ENCODE results near the gene DCANP1. TPM values are rescaled to one million over a fixed set of nuclear protein-coding genes. Genes with fewer than 3 reads are reported as not detected.
"Not testable (repeated sequence)": the region's sequence is repeated elsewhere in the genome, so short reads cannot be mapped to it uniquely, and the experiment has no call there.

The DCANP1 gene, protein sequence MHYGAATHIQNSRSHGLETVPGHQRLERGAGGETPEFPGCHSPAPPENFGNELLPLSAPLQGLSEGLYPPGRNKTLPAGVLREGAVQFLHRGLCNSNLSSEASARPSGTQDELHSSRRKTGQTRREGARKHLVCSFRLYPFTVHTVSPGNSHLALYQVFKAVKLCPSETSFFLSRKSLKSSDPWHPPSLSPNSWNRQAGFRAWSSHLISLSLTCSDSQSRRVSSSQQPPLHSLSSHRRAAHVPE
- not detected for polyA plus RNA-seq (2013, experiment 1 of 2)
- not detected for polyA plus RNA-seq (2013, experiment 2 of 2)

DNA sequence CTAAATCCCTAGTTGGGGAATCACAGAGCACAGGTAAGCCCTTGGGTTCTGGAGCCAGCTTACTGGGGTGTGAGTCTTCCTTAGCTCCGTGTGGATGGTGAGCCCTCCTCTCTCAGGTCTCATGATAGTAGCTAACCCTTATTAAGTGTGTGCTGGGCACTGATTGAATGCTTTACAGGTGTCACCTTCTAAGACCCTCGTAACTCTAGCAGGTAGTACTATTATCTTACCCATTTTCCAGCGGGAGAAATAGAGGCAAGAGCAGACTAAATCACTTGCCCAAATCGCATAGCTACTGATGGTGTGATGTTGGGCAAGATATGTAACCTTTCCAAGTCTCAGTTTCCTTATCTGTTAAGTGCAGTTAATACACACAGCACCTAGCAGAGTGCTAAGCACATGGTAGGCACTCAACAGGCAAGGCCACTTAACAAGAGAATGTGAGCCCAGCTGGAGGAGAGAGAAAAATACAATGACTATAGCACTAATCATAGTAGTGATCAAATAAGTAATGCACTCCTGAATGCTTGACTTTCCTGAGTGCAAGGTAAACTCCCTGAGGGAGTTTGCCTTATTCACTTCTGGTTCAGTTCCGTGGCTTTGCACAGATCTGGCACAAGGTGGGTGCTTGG lies at the start of gene DCANP1:
Gene DCANP1 (minus strand): TSS at position 51 of the 632 bp plus-strand sequence. CDS start 240 bp downstream, outside the sequence.
- Histone ChIP-seq H3K56ac (ENCODE audit: low read length) (peak within 1 kb of the TSS; percentile 50), H3K4me1 (ENCODE audit: control insufficient read depth, low read depth, low read length) (peaks cover 10% of the 10 kb centered on the region), H2BK5ac (ENCODE audit: low read length) (peak within 1 kb of the TSS; percentile 28), H3K36me3 (ENCODE audit: control insufficient read depth, insufficient read depth, low read length) (no peaks in the 10 kb centered on the region), H3K79me1 (ENCODE audit: low read length) (no peaks in the 10 kb centered on the region), H3K23ac (ENCODE audit: low read length) (no peak within 1 kb of the TSS), H3K18ac (ENCODE audit: low read length) (no peak within 1 kb of the TSS), H2BK120ac (ENCODE audit: low read depth, low read length) (no peak within 1 kb of the TSS), H3K9ac (ENCODE audit: low read length) (no peak within 1 kb of the TSS), H3K4me3 (ENCODE audit: low read length) (no peak within 1 kb of the TSS), H3K4me2 (ENCODE audit: low read length) (no peak within 1 kb of the TSS), H3K4ac (ENCODE audit: low read depth, low read length) (no peak within 1 kb of the TSS), H3K27ac (ENCODE audit: low read depth, low read length) (no peak within 1 kb of the TSS), H2AK5ac (ENCODE audit: low read length) (no peak within 1 kb of the TSS), H4K5ac (ENCODE audit: low read length) (no peak within 1 kb of the TSS), H2BK15ac (replicated peaks; ENCODE audit: low read depth) (no peak within 1 kb of the TSS), H3K27me3 (ENCODE audit: insufficient read depth, low read length, poor library complexity) (no peaks in the 10 kb centered on the region), H3K79me2 (ENCODE audit: control insufficient read depth, insufficient read depth, low read length) (no peaks in the 10 kb centered on the region), H4K8ac (ENCODE audit: low read depth, low read length) (no peak within 1 kb of the TSS)
- WGBS (ENCODE audit: extremely low coverage, insufficient coverage, low lambda C conversion rate): no CpG with 5 or more reads among the region's 5 CpGs
- DNase-seq: no peak

DNA sequence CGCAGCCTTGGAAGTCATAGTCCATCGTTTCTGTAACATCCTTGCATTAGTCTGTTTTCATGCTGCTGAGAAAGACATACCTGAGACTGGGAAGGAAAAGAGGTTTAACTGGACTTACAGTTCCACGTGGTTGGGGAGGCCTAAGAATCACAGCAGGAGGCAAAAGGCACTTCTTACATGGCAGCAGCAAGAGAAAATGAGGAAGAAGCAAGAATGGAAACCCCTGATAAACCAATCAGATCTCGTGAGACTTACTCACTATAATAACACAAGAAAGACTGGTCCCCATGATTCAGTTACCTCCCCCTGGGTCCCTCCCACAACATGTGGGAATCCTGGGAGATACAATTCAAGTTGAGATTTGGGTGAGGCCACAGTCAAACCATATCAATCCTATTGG lies 48.4 kb upstream of the DCANP1 start:
- not testable (repeated sequence) for H3K27ac ChIP-seq (ENCODE audit: low read depth, low read length); H2BK15ac ChIP-seq (replicated peaks; ENCODE audit: low read depth); H3K4me3 ChIP-seq (ENCODE audit: low read length); H2AK5ac ChIP-seq (ENCODE audit: low read length); H3K4me1 ChIP-seq (ENCODE audit: control insufficient read depth, low read depth, low read length); H2BK5ac ChIP-seq (ENCODE audit: low read length); H2BK120ac ChIP-seq (ENCODE audit: low read depth, low read length); H3K56ac ChIP-seq (ENCODE audit: low read length); H3K79me2 ChIP-seq (ENCODE audit: control insufficient read depth, insufficient read depth, low read length); H3K4me2 ChIP-seq (ENCODE audit: low read length); H4K5ac ChIP-seq (ENCODE audit: low read length); DNase-seq; H3K23ac ChIP-seq (ENCODE audit: low read length); H3K9ac ChIP-seq (ENCODE audit: low read length); H3K4ac ChIP-seq (ENCODE audit: low read depth, low read length); H3K36me3 ChIP-seq (ENCODE audit: control insufficient read depth, insufficient read depth, low read length); H3K18ac ChIP-seq (ENCODE audit: low read length); H3K79me1 ChIP-seq (ENCODE audit: low read length); H4K8ac ChIP-seq (ENCODE audit: low read depth, low read length)
- WGBS (ENCODE audit: extremely low coverage, insufficient coverage, low lambda C conversion rate): no CpG with 5 or more reads among the region's 4 CpGs
- peaks cover 48% of the 10 kb centered on the region for H3K27me3 ChIP-seq (ENCODE audit: insufficient read depth, low read length, poor library complexity)

DNA sequence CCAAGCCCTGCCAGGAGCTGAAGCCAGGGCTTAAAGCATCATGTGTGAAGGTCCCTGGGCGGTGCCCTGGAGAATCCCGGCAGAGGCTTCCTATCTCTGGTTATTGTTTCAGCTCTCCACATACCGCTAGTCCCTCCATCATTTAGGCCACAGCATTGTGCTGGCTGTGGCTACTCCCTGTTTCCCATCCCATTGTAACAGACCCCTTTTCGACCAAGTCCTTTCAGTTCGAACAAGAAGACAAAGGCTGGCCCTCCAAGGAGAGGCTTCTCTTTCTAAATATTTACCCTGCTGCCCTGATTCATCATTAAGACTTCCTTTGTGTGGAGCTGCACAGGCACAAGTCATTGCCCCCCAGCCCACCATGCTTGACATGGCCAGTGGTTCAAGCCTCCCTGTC lies 47.0 kb upstream of the DCANP1 start:
- DNase-seq: no peak
- Histone ChIP-seq H3K4me3 (ENCODE audit: low read length) (no peak overlapping the region), H3K27me3 (ENCODE audit: insufficient read depth, low read length, poor library complexity) (peaks cover 62% of the 10 kb centered on the region), H3K18ac (ENCODE audit: low read length) (no peak overlapping the region), H3K56ac (ENCODE audit: low read length) (no peak overlapping the region), H2AK5ac (ENCODE audit: low read length) (no peak overlapping the region), H3K27ac (ENCODE audit: low read depth, low read length) (no peak overlapping the region), H3K79me2 (ENCODE audit: control insufficient read depth, insufficient read depth, low read length) (no peaks in the 10 kb centered on the region), H2BK5ac (ENCODE audit: low read length) (no peak overlapping the region), H3K9ac (ENCODE audit: low read length) (no peak overlapping the region), H3K4ac (ENCODE audit: low read depth, low read length) (no peak overlapping the region), H2BK120ac (ENCODE audit: low read depth, low read length) (no peak overlapping the region), H3K79me1 (ENCODE audit: low read length) (no peaks in the 10 kb centered on the region), H2BK15ac (replicated peaks; ENCODE audit: low read depth) (no peak overlapping the region), H3K4me1 (ENCODE audit: control insufficient read depth, low read depth, low read length) (no peaks in the 10 kb centered on the region), H3K23ac (ENCODE audit: low read length) (no peak overlapping the region), H3K4me2 (ENCODE audit: low read length) (no peak overlapping the region), H4K8ac (ENCODE audit: low read depth, low read length) (no peak overlapping the region), H4K5ac (ENCODE audit: low read length) (no peak overlapping the region), H3K36me3 (ENCODE audit: control insufficient read depth, insufficient read depth, low read length) (no peaks in the 10 kb centered on the region)
- WGBS (ENCODE audit: extremely low coverage, insufficient coverage, low lambda C conversion rate): no CpG with 5 or more reads among the region's 5 CpGs

DNA sequence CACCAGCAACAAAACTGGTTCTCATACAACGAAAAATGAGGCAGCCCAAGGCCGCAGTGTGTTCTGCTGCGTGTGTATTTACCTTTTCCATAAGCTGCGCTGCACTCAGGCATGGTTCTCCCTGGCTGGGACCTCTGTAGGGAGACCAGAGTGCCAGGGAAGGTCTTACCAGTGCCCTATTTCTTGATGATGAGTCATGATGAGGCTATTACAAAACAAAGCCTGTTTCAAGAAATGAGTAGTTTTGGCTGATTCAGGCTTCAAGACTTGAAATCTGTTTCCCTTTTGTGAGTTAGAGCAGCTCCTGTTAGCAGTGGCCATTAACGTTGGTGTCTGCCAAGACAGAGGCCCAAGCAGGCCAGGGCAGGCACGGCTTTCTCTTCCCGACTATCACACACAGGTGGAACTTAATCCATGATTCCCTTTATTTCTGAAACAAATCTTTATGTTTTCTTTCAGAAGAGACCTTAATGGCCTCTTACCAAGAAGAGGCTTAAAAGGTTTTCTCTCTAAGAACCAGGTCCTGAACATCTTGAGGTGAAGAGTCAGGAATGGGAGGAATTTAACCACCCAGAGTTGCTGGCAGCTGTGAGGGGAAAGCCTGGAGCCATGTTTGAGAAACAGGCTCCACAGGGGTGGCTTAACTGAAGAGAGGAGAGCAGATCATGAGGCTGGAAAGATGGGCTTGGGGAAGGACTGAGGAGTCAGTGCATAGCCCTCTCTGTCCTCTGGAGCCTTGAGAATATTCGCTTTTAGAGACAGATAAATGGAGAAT lies 46.4 kb upstream of the DCANP1 start:
- Histone ChIP-seq H2BK5ac (ENCODE audit: low read length) (no peak overlapping the region), H3K4me3 (ENCODE audit: low read length) (no peak overlapping the region), H4K8ac (ENCODE audit: low read depth, low read length) (no peak overlapping the region), H3K4me1 (ENCODE audit: control insufficient read depth, low read depth, low read length) (no peaks in the 10 kb centered on the region), H3K27me3 (ENCODE audit: insufficient read depth, low read length, poor library complexity) (peaks cover 61% of the 10 kb centered on the region), H2BK15ac (replicated peaks; ENCODE audit: low read depth) (no peak overlapping the region), H4K5ac (ENCODE audit: low read length) (no peak overlapping the region), H3K23ac (ENCODE audit: low read length) (no peak overlapping the region), H3K27ac (ENCODE audit: low read depth, low read length) (no peak overlapping the region), H3K36me3 (ENCODE audit: control insufficient read depth, insufficient read depth, low read length) (no peaks in the 10 kb centered on the region), H3K4me2 (ENCODE audit: low read length) (no peak overlapping the region), H3K56ac (ENCODE audit: low read length) (no peak overlapping the region), H3K9ac (ENCODE audit: low read length) (no peak overlapping the region), H3K18ac (ENCODE audit: low read length) (no peak overlapping the region), H2BK120ac (ENCODE audit: low read depth, low read length) (no peak overlapping the region), H3K79me1 (ENCODE audit: low read length) (no peaks in the 10 kb centered on the region), H3K79me2 (ENCODE audit: control insufficient read depth, insufficient read depth, low read length) (no peaks in the 10 kb centered on the region), H2AK5ac (ENCODE audit: low read length) (no peak overlapping the region), H3K4ac (ENCODE audit: low read depth, low read length) (no peak overlapping the region)
- WGBS (ENCODE audit: extremely low coverage, insufficient coverage, low lambda C conversion rate): no CpG with 5 or more reads among the region's 8 CpGs
- DNase-seq: no peak

DNA sequence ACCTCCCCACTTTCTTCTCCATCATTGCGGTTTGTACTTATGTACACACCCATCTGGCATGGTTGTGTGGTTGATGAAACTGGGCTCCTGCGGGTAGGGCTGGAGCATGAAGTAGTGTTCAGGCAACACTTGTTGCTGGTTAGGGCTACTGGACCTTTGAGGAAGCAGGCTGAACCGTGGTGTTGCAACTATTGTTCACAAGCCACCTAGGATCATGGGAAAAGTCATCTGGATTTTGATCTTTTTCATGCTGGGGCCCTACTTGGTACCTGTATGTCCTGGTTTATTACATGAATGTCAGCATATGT lies 45.1 kb upstream of the DCANP1 start:
- H3K4ac ChIP-seq (ENCODE audit: low read depth, low read length): no peak overlapping the region
- WGBS (ENCODE audit: extremely low coverage, insufficient coverage, low lambda C conversion rate): no CpG with 5 or more reads among the region's 3 CpGs
- H2BK5ac ChIP-seq (ENCODE audit: low read length): no peak overlapping the region
- H3K18ac ChIP-seq (ENCODE audit: low read length): no peak overlapping the region
- no peaks in the 10 kb centered on the region for H3K36me3 ChIP-seq (ENCODE audit: control insufficient read depth, insufficient read depth, low read length)
- no peak overlapping the region for H3K56ac ChIP-seq (ENCODE audit: low read length)
- no peak overlapping the region for H2BK120ac ChIP-seq (ENCODE audit: low read depth, low read length)
- H4K8ac ChIP-seq (ENCODE audit: low read depth, low read length): no peak overlapping the region
- H3K27me3 ChIP-seq (ENCODE audit: insufficient read depth, low read length, poor library complexity): peaks cover 69% of the 10 kb centered on the region
- H3K4me2 ChIP-seq (ENCODE audit: low read length): no peak overlapping the region
- no peaks in the 10 kb centered on the region for H3K79me2 ChIP-seq (ENCODE audit: control insufficient read depth, insufficient read depth, low read length)
- H4K5ac ChIP-seq (ENCODE audit: low read length): no peak overlapping the region
- H3K27ac ChIP-seq (ENCODE audit: low read depth, low read length): no peak overlapping the region
- peak overlapping the region; percentile 4 for H3K23ac ChIP-seq (ENCODE audit: low read length)
- no peak overlapping the region for H3K9ac ChIP-seq (ENCODE audit: low read length)
- H3K4me1 ChIP-seq (ENCODE audit: control insufficient read depth, low read depth, low read length): no peaks in the 10 kb centered on the region
- H2BK15ac ChIP-seq (replicated peaks; ENCODE audit: low read depth): no peak overlapping the region
- no peak overlapping the region for H2AK5ac ChIP-seq (ENCODE audit: low read length)
- H3K79me1 ChIP-seq (ENCODE audit: low read length): no peaks in the 10 kb centered on the region
- no peak for DNase-seq
- no peak overlapping the region for H3K4me3 ChIP-seq (ENCODE audit: low read length)

Measured in mesendoderm (in vitro differentiated cells).